Activated naive CD4-positive, alpha-beta T cell treated with Interleukin-2 at 50 U/mL for 16 hours (primary cell): Measurements from ENCODE around the gene TAS2R4.
A peak's percentile ranks its signal among the peaks of the same experiment; 100 is the strongest.
"Not testable (repeated sequence)": the region's sequence is repeated elsewhere in the genome, so short reads cannot be mapped to it uniquely, and the experiment has no call there.

Experiments
- DNase-seq: peaks from one replicate; pipeline ENCODE4 v3.0.0-alpha.2; 2020

The TAS2R4 gene

GRCh38 chr7:141776374-141776773, at the start of gene TAS2R4:
TSS of gene TAS2R4 (plus strand) at chr7:141776674. CDS start at chr7:141778489, 1,815 bp downstream.
- no peak for DNase-seq

- no peak for DNase-seq
Observed at GRCh38 chr7:141729020-141729419, 47.5 kb upstream of the TAS2R4 start.

GRCh38 chr7:141731476-141732149, 44.9 kb upstream of the TAS2R4 start:
- no peak for DNase-seq

- peak; percentile 9 for DNase-seq
Observed at GRCh38 chr7:141737118-141737835, 39.2 kb upstream of the TAS2R4 start.

GRCh38 chr7:141737836-141738591, 38.5 kb upstream of the TAS2R4 start, which contains the start of gene SSBP1:
TSS of gene SSBP1 (plus strand) at chr7:141738358. CDS start at chr7:141739167, 809 bp downstream.
- DNase-seq: peak; percentile 93

- no peak for DNase-seq
Observed at GRCh38 chr7:141738592-141739013, 37.9 kb upstream of the TAS2R4 start.

- no peak for DNase-seq
Observed at GRCh38 chr7:141739250-141739649, 37.2 kb upstream of the TAS2R4 start.

GRCh38 chr7:141742229-141742628, 34.2 kb upstream of the TAS2R4 start:
- DNase-seq: no peak

GRCh38 chr7:141744131-141744530, 32.3 kb upstream of the TAS2R4 start:
- DNase-seq: no peak

GRCh38 chr7:141748396-141748795, 28.1 kb upstream of the TAS2R4 start:
- no peak for DNase-seq

GRCh38 chr7:141751904-141752303, 24.6 kb upstream of the TAS2R4 start:
- not testable (repeated sequence) for DNase-seq

- no peak for DNase-seq
Observed at GRCh38 chr7:141752634-141753033, 23.8 kb upstream of the TAS2R4 start.

GRCh38 chr7:141754939-141755338, 21.5 kb upstream of the TAS2R4 start:
- DNase-seq: no peak

GRCh38 chr7:141763797-141764196, 12.7 kb upstream of the TAS2R4 start, which contains the start of gene TAS2R3:
TSS of gene TAS2R3 (plus strand) at chr7:141764097. CDS start at chr7:141764159, 62 bp downstream.
- no peak for DNase-seq

GRCh38 chr7:141770083-141770583, 6.3 kb upstream of the TAS2R4 start:
- not testable (repeated sequence) for DNase-seq

- DNase-seq: peak; percentile 5
Observed at GRCh38 chr7:141785706-141786552, 9.5 kb downstream of the TAS2R4 start.

- DNase-seq: no peak
Observed at GRCh38 chr7:141788296-141788695, 11.8 kb downstream of the TAS2R4 start.

- no peak for DNase-seq
Observed at GRCh38 chr7:141789917-141790316, 13.4 kb downstream of the TAS2R4 start, which contains the start of gene TAS2R5. TSS of gene TAS2R5 (plus strand) at chr7:141790217. CDS start at chr7:141790362, 145 bp downstream.

GRCh38 chr7:141792526-141792925, 16.1 kb downstream of the TAS2R4 start:
- no peak for DNase-seq

- no peak for DNase-seq
Observed at GRCh38 chr7:141820067-141820466, 43.6 kb downstream of the TAS2R4 start.

- not testable (repeated sequence) for DNase-seq
Observed at GRCh38 chr7:141822432-141822831, 46.0 kb downstream of the TAS2R4 start.
